GM12872 (cell line): ENCODE results near the gene TCF7L2.

ENCODE experiments used
- CTCF ChIP-seq: IDR thresholded peaks from 3 replicates; pipeline ENCODE4 v1.5.1; 2011; ENCODE audit warnings: low read depth, mild to moderate bottlenecking, low read length, moderate library complexity; ENCODE audit not compliant: insufficient read depth

TCF7L2 gene

GRCh38 chr10:113149626-113150025 lies 199.6 kb downstream of the TCF7L2 start:
- TF ChIP-seq CTCF: no peak

GRCh38 chr10:113151190-113151666 lies 201.2 kb downstream of the TCF7L2 start:
- TF ChIP-seq CTCF: no peak

GRCh38 chr10:113153493-113154102 lies 203.6 kb downstream of the TCF7L2 start:
- no peak for TF ChIP-seq CTCF

- TF ChIP-seq CTCF: no peak
Measured at GRCh38 chr10:113157441-113157840, 207.4 kb downstream of the TCF7L2 start.

GRCh38 chr10:113158183-113158582 lies 208.1 kb downstream of the TCF7L2 start:
- TF ChIP-seq CTCF: no peak

GRCh38 chr10:113159563-113159962 lies 209.5 kb downstream of the TCF7L2 start:
- TF ChIP-seq CTCF: no peak

- no peak for TF ChIP-seq CTCF
Measured at GRCh38 chr10:113160641-113161040, 210.6 kb downstream of the TCF7L2 start.
